Measurements from ENCODE around the gene NEK5. TPM values are rescaled to one million over a fixed set of nuclear protein-coding genes. Genes with fewer than 3 reads are reported as not detected.

Gene NEK5
- total RNA-seq, 1 experiment from 2014 or later, result 0.39 TPM

DNA sequence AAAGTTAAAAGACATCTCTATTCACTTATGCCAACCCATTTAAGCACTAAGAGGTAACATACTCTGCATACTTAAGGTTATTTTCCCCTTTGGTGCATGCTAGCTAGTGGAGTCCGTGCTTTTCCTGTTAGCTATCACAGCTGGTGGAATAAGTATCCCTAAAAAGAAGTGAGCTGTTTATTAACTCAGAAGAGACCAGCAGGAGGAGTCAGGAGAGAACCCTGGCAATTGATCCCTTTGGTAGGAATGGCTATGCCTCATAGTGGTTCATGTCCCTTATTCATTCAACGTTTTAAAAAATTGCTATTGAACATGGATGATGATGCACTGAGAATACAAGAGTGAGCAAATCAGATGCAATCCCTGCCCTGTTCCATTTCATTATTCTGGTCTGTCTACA lies 12.4 kb upstream of the NEK5 start:
- ChIA-PET CTCF (interaction anchor here (0.6 to 1.2 kb wide), 3 partner anchors 61 to 95 kb away, joined by 3 to 7 read pairs (median 4); no protein-coding TSS in a partner anchor), POLR2A (no interaction called here)
- H3K36me3 Mint-ChIP-seq (ENCODE audit: insufficient read depth, unreplicated experiment), result peaks cover 21% of the 10 kb centered on the region
- Histone ChIP-seq H3K27me3 (replicated peaks; ENCODE audit: control insufficient read depth, insufficient read depth, low read length) (no peaks in the 10 kb centered on the region), H3K9me3 (no peaks in the 10 kb centered on the region), H3K4me1 (no peaks in the 10 kb centered on the region), H3K36me3 (ENCODE audit: control insufficient read depth, insufficient read depth, low read length) (0 out of 2 replicates have a peak, but pooled peaks cover 2% of the 10 kb centered on the region), H3K4me3 (ENCODE audit: low read depth, low read length) (no peak overlapping the region)
- intact Hi-C loops (cut with micrococcal nuclease; ENCODE audit: unreplicated experiment), result loop anchor here (1.0 kb wide), 1 partner anchor 60 kb away; no protein-coding TSS in a partner anchor
- no peaks in the 10 kb centered on the region for H3K9me3 Mint-ChIP-seq (ENCODE audit: unreplicated experiment)
- H3K27me3 Mint-ChIP-seq (ENCODE audit: insufficient read depth, unreplicated experiment), result no peaks in the 10 kb centered on the region
- BruUV-seq (replicated peaks), result no TSS peak
- H3K4me1 Mint-ChIP-seq (ENCODE audit: low read depth, unreplicated experiment), result no peaks in the 10 kb centered on the region
- DNase-seq, result no peak
- TF ChIP-seq, protein P1, sequence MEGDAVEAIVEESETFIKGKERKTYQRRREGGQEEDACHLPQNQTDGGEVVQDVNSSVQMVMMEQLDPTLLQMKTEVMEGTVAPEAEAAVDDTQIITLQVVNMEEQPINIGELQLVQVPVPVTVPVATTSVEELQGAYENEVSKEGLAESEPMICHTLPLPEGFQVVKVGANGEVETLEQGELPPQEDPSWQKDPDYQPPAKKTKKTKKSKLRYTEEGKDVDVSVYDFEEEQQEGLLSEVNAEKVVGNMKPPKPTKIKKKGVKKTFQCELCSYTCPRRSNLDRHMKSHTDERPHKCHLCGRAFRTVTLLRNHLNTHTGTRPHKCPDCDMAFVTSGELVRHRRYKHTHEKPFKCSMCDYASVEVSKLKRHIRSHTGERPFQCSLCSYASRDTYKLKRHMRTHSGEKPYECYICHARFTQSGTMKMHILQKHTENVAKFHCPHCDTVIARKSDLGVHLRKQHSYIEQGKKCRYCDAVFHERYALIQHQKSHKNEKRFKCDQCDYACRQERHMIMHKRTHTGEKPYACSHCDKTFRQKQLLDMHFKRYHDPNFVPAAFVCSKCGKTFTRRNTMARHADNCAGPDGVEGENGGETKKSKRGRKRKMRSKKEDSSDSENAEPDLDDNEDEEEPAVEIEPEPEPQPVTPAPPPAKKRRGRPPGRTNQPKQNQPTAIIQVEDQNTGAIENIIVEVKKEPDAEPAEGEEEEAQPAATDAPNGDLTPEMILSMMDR (IDR thresholded peaks at IDR 0.05; ENCODE audit: insufficient read depth in 1 of 2, low read depth in 1 of 2, low read length in 1 of 2, severe bottlenecking in 1 of 2, unreplicated experiment in 1 of 2), result peak; percentile 16 to 29
- no peak overlapping the region for H3K4me3 Mint-ChIP-seq (ENCODE audit: unreplicated experiment)
- H3K27ac Mint-ChIP-seq (ENCODE audit: unreplicated experiment), result no peak overlapping the region

DNA sequence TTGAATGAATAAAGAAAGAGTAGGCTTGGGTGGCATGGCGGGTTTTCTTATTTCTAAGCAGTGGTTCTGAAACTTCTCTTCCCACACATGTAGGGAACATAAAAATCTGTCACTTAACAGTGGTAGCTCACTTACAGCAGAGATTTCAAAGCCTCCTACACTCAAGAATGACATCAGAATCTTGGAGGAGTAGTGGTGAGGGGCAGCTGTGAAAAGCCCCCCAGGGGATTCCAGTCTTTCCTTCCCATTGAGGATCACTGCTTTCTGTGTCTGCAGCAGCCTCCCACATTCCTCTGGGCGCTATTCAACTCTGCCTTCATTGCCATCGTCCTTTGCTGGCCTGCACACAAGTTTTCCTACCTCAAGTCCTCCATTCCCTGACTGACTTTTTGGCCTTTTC lies 8.6 kb upstream of the NEK5 start:
- ChIA-PET CTCF (no interaction called here), POLR2A (no interaction called here)
- Mint-ChIP-seq H3K27ac (ENCODE audit: unreplicated experiment) (no peak overlapping the region), H3K9me3 (ENCODE audit: unreplicated experiment) (no peaks in the 10 kb centered on the region), H3K4me1 (ENCODE audit: low read depth, unreplicated experiment) (no peaks in the 10 kb centered on the region), H3K27me3 (ENCODE audit: insufficient read depth, unreplicated experiment) (no peaks in the 10 kb centered on the region), H3K4me3 (ENCODE audit: unreplicated experiment) (no peak overlapping the region), H3K36me3 (ENCODE audit: insufficient read depth, unreplicated experiment) (peaks cover 29% of the 10 kb centered on the region)
- Histone ChIP-seq H3K4me1 (no peaks in the 10 kb centered on the region), H3K9me3 (no peaks in the 10 kb centered on the region), H3K27me3 (replicated peaks; ENCODE audit: control insufficient read depth, insufficient read depth, low read length) (no peaks in the 10 kb centered on the region), H3K4me3 (ENCODE audit: low read depth, low read length) (no peak overlapping the region), H3K36me3 (ENCODE audit: control insufficient read depth, insufficient read depth, low read length) (0 out of 2 replicates have a peak, but pooled peaks cover 2% of the 10 kb centered on the region)
- intact Hi-C loops (cut with micrococcal nuclease; ENCODE audit: unreplicated experiment), result no loop called here
- BruUV-seq (replicated peaks), result no TSS peak
- TF ChIP-seq, protein P1 (IDR thresholded peaks at IDR 0.05; ENCODE audit: insufficient read depth in 1 of 2, low read depth in 1 of 2, low read length in 1 of 2, severe bottlenecking in 1 of 2, unreplicated experiment in 1 of 2), result no peak
- DNase-seq, result no peak

DNA sequence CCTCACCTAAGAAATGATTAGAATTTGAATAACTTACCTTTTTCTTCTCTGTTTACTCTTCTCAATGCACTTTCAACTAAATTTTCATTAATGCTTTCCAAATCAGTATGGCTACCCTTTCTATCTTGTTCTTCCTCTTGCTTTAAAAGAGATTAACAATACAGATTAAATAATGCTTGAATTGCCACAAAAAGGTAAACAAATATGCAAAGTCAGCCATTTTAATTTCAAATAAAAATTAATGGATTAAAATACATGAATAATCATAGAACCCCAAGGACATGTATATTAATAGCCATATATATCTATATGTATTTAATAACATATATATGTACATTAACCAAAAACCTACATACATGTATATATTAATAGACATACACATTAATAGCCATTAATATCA lies 7.9 kb upstream of the NEK5 start:
- Mint-ChIP-seq H3K4me1 (ENCODE audit: low read depth, unreplicated experiment) (no peaks in the 10 kb centered on the region), H3K4me3 (ENCODE audit: unreplicated experiment) (no peak overlapping the region), H3K9me3 (ENCODE audit: unreplicated experiment) (no peaks in the 10 kb centered on the region), H3K27me3 (ENCODE audit: insufficient read depth, unreplicated experiment) (no peaks in the 10 kb centered on the region), H3K27ac (ENCODE audit: unreplicated experiment) (no peak overlapping the region), H3K36me3 (ENCODE audit: insufficient read depth, unreplicated experiment) (peaks cover 23% of the 10 kb centered on the region)
- no peak overlapping the region for H3K4me3 ChIP-seq (ENCODE audit: low read depth, low read length)
- H3K27me3 ChIP-seq (replicated peaks; ENCODE audit: control insufficient read depth, insufficient read depth, low read length), result no peaks in the 10 kb centered on the region
- ChIA-PET CTCF (no interaction called here), POLR2A (no interaction called here)
- intact Hi-C loops (cut with micrococcal nuclease; ENCODE audit: unreplicated experiment), result no loop called here
- no peaks in the 10 kb centered on the region for H3K4me1 ChIP-seq
- H3K9me3 ChIP-seq, result no peaks in the 10 kb centered on the region
- no TSS peak for BruUV-seq (replicated peaks)
- 0 out of 2 replicates have a peak, but pooled peaks cover 2% of the 10 kb centered on the region for H3K36me3 ChIP-seq (ENCODE audit: control insufficient read depth, insufficient read depth, low read length)
- no peak for DNase-seq
- TF ChIP-seq, protein P1 (IDR thresholded peaks at IDR 0.05; ENCODE audit: insufficient read depth in 1 of 2, low read depth in 1 of 2, low read length in 1 of 2, severe bottlenecking in 1 of 2, unreplicated experiment in 1 of 2), result no peak
